ENCODE data around the gene TNKS1BP1. TPM values are rescaled to one million over a fixed set of nuclear protein-coding genes. Genes with fewer than 3 reads are reported as not detected.

TNKS1BP1 gene
- total and polyA plus RNA-seq, 2 experiments from 2014 or later: 64.2 to 72.2 TPM

- no peak for TF ChIP-seq CTCF (conservative IDR thresholded peaks at IDR 0.05; ENCODE audit: low read depth in 2 of 2)
- no peak for TF ChIP-seq REST (IDR thresholded peaks at IDR 0.05; ENCODE audit: unreplicated experiment)
- no peak for TF ChIP-seq JUNB (IDR thresholded peaks at IDR 0.05; ENCODE audit: unreplicated experiment)
- TF ChIP-seq NANOG (IDR thresholded peaks at IDR 0.05; ENCODE audit: borderline replicate concordance): no peak
These were observed 70.1 kb downstream of the TNKS1BP1 start (continued) for GRCh38 chr11:57254631-57255030.

GRCh38 chr11:57251491-57252104 is 73.2 kb downstream of the TNKS1BP1 start:
- Mint-ChIP-seq H3K9me3 (no peaks in the 10 kb centered on the region; the same call in 2 of the 3 replicates), H3K36me3 (ENCODE audit: low read depth) (no peaks in the 10 kb centered on the region), H3K4me1 (no peaks in the 10 kb centered on the region), H3K4me3 (no peak overlapping the region), H3K27ac (no peak overlapping the region), H3K27me3 (ENCODE audit: insufficient read depth, low read depth, poor library complexity) (peaks cover 5% of the 10 kb centered on the region)
- Histone ChIP-seq H3K79me2 (replicated peaks; ENCODE audit: insufficient read depth) (no peaks in the 10 kb centered on the region), H3K27ac (ENCODE audit: low read depth) (no peak overlapping the region), H3K4me2 (no peak overlapping the region), H2AFZ (no peak overlapping the region), H3K4me3 (no peak overlapping the region), H3K27me3 (ENCODE audit: insufficient read depth) (no peaks in the 10 kb centered on the region), H3K36me3 (ENCODE audit: insufficient read depth) (no peaks in the 10 kb centered on the region), H4K20me1 (replicated peaks; ENCODE audit: insufficient read depth) (no peaks in the 10 kb centered on the region), H3K4me1 (ENCODE audit: insufficient read depth) (no peaks in the 10 kb centered on the region), H3K9me2 (ENCODE audit: insufficient read depth) (no peaks in the 10 kb centered on the region), H3F3A (replicated peaks; ENCODE audit: low read depth) (no peaks in the 10 kb centered on the region)
- no peak for DNase-seq (ENCODE audit: low spot score)
- no peak for ATAC-seq
- no peak for TF ChIP-seq STAT1 (IDR thresholded peaks at IDR 0.05; ENCODE audit: unreplicated experiment)
- TF ChIP-seq CTCF (conservative IDR thresholded peaks at IDR 0.05; ENCODE audit: low read depth in 2 of 2): no peak
- TF ChIP-seq ETS1 (IDR thresholded peaks at IDR 0.05): no peak
- TF ChIP-seq CREB1 (CRISPR knock-in tag; IDR thresholded peaks at IDR 0.05; ENCODE audit: low read depth): no peak
- TF ChIP-seq ZNF331 (CRISPR knock-in tag; IDR thresholded peaks at IDR 0.05; ENCODE audit: low read depth): no peak
- no peak for TF ChIP-seq NANOG (IDR thresholded peaks at IDR 0.05; ENCODE audit: borderline replicate concordance)
- no peak for TF ChIP-seq ZNF462 (CRISPR knock-in tag; IDR thresholded peaks at IDR 0.05)

Data from GM23338 (cell line).